Inflammatory macrophage treated with lipopolysaccharide for 4 hours (primary cell): ENCODE measurements around the gene SLC7A7.
"Not testable (repeated sequence)": the region's sequence is repeated elsewhere in the genome, so short reads cannot be mapped to it uniquely, and the experiment has no call there.

Experiments used
- DNase-seq: peaks from one replicate; pipeline ENCODE4 v3.0.0-alpha.2; 2020

SLC7A7 gene

DNA sequence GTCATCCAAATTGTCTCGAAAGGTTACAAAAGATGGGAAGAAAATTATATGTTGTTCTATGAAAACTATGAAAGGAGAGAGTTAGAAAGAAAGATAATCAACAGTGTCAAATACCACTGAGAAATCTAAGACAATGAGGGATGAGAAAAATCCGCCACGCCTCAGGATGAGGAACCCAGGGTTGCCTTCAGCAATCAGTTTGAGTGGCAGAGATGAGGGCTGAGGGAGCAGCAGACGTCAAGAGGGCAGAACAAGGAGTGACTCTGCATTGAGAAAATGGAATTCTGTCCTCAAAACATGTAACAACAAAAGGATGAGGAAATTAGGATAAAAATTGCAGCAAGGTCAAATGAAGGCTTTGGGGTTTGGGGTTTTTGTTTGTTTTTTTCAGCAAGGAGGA, 67.0 kb downstream of the SLC7A7 start:
- DNase-seq, result peak; percentile 13

DNA sequence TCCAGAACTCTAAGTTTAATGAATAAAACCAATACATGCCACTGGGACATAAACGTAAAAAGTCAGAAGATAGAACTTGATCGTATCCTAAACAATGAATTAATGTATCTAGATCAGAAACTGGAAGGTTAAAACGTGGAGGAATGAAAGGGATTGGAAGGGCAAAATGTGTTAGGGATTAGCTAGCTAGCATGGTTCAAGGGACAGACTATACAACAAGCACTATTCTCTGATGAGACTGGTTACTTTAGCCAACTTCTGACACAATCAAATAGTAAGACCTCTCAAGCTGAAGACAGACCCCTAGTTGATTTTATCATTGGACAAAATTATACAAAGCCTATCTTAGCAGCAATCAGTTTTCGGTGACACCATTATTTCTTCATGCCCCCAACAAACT, 67.5 kb downstream of the SLC7A7 start:
- no peak for DNase-seq

DNA sequence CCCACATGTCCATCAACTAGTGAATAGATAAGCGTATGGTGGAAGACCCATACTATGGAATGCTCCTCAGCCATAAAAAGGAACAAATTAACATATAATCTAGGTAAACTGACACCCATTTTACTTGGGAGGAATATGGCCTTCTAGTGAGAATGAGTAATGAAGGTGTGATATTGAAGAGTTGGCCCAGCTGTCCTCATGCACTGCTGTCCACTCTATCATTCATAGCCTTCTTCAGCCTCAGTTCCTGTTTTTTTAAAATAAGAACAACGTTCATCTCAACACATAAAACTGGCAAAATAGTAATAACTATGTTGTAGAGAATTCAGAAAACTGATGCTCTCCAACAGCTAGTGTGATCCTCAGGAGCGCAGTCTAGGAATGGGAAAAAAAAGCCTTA, 75.2 kb downstream of the SLC7A7 start:
- no peak for DNase-seq

DNA sequence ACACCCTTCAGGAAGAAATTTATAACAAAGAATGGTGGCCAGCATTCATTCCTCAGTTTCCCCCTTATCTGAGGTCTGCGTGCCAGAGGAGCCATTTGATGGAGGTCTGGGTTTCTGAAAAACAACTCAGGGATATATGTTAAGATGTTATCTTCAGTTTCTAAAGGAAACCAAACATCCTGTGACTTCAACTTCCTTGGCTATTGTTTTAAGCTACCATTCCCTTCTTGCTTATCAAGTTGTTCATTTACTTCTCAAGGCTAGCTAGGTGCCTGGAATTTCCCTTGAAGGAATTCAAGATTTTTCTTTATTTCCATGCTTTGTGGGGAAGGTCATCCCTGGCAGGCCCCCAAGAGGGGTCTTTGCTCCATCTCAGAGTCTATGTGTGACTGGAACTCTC, 75.8 kb downstream of the SLC7A7 start:
- DNase-seq, result no peak

DNA sequence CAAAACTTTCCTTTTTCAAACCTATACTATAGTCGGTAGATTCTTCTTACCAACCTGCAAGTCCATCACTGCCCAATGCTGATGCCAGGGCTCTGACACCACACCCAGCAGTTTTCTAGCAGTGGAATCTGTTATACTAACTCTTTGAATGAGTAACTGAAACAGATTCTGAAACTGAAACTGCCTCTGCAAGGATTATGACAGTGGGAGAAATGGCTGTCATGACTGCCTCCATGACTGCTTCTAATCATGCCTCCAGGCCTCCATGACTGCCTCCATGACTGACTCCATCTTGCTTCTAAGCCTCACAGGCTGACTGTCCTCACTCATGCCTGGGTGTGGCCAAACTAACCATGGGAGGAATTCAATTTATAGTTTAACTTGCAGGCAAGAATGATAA, 78.2 kb downstream of the SLC7A7 start:
- peak; percentile 75 for DNase-seq

DNA sequence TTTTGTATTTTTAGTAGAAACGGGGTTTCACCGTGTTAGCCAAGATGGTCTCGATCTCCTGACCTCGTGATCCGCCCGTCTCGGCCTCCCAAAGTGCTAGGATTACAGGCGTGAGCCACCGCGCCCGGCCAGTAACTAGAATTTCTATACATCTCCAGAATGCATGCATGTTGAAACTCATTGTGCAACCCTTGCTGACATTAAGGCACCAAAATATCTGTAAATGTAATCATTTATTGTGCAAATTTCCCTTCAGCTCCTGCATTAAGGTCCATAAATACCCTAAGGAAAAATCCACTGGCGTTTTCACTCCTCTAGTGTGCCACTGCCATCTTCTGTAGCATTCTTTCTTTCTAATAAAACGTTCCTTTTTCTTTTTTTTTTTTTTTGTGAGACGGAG, 78.9 kb downstream of the SLC7A7 start:
- DNase-seq, result not testable (repeated sequence)

DNA sequence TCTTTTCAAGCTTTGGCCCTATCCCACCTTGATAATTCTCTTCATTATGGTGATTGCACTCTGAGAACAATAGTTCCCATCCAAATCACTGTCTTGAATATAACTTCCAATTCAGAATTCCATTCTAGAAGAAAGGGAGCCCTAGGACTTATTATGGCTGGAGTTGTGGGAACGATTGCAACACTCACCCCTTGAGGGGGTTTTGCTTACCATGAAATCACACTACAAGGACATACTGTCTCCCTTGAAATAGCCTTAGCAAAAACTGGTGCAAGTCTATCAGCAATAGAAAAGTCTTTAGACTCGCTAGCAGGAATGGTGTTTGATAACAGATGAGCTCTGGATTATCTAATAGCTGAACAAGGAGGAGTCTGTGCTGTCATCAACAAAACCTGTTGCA, 80.1 kb downstream of the SLC7A7 start:
- DNase-seq, result no peak

DNA sequence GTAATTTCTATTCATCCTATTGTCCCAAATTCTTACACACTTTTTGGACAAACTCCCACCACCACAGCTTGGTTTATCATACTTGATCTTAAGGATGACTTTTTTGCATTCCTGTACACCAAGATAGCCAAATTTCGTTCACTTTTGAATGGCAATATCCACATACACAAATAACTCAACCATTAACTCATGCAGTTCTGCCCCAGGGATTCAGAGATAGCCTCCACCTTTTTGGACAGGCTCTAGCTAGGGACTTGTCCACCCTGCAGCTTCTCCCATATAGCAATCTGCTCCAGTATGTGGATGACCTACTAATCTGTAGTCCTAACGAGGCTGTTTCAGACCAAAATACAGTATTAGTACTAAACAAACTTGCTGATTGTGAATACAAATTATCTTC, 81.4 kb downstream of the SLC7A7 start:
- DNase-seq, result no peak

DNA sequence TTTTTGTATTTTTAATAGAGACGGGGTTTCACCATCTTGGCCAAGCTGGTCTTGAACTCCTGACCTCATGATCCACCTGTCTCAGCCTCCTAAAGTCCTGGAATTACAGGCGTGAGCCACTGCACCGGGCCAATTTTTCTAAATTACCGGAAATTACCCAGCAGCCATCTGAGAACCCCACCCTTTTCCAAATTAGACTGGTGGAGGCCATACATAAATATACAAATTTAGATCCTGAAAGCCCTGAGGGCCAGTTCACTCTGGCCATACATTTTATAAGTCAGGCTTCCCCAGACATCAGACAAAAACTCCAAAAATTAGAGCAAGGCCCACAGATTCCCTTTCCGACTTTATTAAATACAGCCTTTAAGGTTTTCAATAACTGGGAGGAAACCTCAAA, 83.2 kb downstream of the SLC7A7 start:
- not testable (repeated sequence) for DNase-seq

DNA sequence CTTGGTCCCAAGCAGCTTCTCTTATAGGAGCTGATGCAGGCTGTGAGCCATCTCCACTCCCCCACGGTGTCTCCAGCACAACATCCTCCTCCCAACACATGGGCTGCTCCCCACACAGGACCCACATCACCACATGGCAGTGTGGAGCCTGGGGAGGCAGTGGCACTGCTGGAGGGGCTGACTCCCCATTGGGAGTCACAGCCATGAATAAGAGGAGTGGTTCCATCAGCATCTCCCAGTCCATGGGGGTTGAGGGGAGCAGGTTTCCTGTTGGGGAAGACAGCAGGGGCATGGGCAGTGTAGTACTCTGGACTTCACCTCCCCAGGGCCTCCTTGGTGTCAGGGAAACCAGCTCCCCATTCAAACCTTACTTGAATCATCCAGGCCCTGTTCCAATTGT, 89.2 kb downstream of the SLC7A7 start:
- no peak for DNase-seq

DNA sequence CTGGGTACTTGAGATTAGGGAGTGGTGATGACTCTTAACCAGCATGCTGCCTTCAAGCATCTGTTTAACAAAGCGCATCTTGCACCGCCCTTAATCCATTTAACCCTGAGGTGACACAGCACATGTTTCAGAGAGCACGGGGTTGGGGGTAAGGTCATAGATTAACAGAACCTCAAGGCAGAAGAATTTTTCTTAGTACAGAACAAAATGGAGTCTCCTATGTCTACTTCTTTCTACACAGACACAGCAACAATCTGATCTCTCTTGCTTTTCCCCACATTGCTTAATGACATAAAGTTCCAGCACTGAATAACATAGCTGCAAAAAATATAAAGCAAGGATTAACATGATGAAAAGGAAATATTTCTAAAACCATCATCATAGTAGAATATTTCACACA, 89.9 kb downstream of the SLC7A7 start:
- DNase-seq, result not testable (repeated sequence)

DNA sequence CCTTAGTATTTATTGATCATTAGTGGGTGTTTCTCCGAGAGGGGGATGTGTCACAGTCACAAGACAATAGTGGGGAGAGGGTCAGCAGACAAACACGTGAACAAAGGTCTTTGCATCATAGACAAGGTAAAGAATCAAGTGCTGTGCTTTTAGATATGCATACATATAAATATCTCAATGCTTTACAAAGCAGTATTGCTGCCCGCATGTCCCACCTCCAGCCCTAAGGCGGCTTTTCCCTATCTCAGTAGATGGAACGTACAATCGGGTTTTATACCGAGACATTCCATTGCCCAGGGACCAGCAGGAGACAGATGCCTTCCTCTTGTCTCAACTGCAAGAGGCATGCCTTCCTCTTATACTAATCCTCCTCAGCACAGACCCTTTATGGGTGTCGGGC, 90.4 kb downstream of the SLC7A7 start:
- not testable (repeated sequence) for DNase-seq

DNA sequence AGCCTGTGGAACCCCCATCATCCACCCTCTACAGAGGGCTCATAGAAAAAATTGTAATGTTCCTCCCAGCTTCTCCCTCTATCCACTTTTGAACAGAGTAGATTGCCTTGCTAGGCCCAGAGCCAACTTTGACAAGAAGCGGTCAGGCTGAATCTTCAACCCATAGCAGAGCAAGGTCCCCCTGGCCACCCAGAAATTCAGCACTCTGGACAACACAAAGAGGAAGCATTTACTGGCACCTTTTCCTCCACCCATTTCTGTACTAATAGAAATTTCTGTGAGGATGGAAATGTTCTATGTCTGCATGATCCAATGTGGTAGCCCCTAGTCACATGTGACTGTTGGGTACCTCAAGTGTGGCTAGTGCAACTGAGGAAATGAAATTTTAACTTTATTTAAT, 91.4 kb downstream of the SLC7A7 start:
- DNase-seq, result no peak
